ENCODE measurements around the gene RAB23.

GRCh38 chr6:57268294-57268640 is 46.2 kb upstream of the RAB23 start:
- TF ChIP-seq CTCF (IDR thresholded peaks at IDR 0.05; ENCODE audit: insufficient read depth, low read length, poor library complexity, severe bottlenecking): no peak
- no peak for TF ChIP-seq EZH2phosphoT487 (conservative IDR thresholded peaks at IDR 0.05; ENCODE audit: low read length)
